ENCODE data around the gene PPP1R16B.

DNA sequence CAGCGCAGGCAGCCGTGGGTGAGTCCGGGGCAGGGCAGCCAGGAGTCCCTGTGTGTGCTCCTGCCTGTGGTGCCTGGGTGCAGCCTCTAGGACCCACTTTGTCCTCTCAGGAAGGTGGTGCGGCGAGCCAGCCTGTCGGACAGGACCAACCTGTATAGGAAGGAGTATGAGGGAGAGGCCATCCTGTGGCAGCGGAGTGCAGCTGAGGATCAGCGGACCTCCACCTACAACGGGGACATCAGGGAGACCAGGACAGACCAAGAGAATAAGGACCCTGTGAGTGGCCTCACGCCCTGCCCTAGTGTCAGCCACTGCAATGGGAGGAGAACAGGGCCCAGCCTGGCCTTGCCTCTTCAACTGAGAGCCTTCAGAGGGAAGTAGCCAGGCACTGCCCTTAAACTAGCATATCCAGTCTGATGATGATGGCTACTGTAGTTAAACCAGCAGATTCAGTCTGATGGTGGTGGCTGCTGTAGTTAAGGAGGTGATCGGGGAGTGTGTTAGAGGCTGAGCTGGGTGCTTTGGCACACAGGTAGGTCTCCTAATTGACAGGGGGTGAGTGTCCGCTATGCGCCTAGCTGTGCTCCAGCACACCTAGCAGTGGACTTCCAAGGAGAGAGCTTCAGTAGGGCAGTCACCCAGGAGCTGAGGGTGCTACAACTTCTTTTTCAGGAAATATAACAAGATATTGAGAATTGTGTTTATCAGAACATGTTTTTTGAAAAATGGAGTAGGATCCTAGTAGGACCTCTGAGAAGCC, 102.6 kb downstream of the PPP1R16B start:
- TF ChIP-seq, protein P1, sequence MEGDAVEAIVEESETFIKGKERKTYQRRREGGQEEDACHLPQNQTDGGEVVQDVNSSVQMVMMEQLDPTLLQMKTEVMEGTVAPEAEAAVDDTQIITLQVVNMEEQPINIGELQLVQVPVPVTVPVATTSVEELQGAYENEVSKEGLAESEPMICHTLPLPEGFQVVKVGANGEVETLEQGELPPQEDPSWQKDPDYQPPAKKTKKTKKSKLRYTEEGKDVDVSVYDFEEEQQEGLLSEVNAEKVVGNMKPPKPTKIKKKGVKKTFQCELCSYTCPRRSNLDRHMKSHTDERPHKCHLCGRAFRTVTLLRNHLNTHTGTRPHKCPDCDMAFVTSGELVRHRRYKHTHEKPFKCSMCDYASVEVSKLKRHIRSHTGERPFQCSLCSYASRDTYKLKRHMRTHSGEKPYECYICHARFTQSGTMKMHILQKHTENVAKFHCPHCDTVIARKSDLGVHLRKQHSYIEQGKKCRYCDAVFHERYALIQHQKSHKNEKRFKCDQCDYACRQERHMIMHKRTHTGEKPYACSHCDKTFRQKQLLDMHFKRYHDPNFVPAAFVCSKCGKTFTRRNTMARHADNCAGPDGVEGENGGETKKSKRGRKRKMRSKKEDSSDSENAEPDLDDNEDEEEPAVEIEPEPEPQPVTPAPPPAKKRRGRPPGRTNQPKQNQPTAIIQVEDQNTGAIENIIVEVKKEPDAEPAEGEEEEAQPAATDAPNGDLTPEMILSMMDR (IDR thresholded peaks at IDR 0.05), result no peak
- no peak for TF ChIP-seq POLR2A (IDR thresholded peaks at IDR 0.05)
